CD4-positive, alpha-beta T cell treated with Interleukin-17A for 1 hour (primary cell): Measurements from ENCODE around the gene SMCO3.
"Not testable (repeated sequence)": the region's sequence is repeated elsewhere in the genome, so short reads cannot be mapped to it uniquely, and the experiment has no call there.

Experiments
- DNase-seq: peaks from one replicate; pipeline ENCODE4 v3.0.0-alpha.2; 2020

Gene SMCO3

DNA sequence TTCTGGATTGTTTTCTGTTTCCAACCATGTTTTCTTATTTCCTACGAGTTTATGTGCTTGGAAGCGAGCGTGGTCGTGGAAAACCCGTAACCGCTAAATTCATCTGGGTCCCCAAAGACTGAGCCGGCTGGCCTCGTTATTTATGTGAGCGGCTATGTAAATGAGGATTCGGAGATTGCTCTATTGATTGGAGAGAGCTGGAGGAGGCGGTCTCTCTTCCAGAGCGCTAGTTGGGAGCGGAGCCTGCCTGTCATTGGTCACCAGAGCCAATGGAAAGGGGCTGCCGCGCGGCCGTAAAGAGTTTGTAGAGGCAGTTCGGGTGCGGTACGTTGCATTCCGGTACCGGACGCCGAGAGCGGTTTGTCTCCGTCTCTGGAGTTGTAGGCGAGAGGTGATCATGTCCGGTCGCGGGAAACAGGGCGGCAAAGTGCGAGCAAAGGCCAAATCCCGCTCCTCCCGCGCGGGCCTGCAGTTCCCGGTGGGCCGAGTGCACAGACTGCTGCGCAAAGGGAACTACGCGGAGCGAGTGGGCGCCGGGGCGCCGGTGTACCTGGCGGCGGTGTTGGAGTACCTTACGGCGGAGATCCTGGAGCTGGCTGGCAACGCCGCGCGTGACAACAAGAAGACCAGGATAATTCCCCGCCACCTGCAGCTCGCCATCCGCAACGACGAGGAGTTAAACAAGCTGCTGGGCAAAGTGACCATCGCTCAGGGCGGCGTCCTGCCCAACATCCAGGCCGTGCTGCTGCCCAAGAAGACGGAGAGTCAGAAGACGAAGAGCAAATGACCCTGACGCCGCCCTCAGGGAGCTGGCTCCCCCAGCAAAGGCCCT, 39.7 kb downstream of the SMCO3 start:
- DNase-seq: peak; percentile 96

GRCh38 chr12:14773685-14774073, 40.3 kb downstream of the SMCO3 start:
- no peak for DNase-seq

GRCh38 chr12:14772946-14773345, 41.0 kb downstream of the SMCO3 start:
- DNase-seq: no peak

DNA sequence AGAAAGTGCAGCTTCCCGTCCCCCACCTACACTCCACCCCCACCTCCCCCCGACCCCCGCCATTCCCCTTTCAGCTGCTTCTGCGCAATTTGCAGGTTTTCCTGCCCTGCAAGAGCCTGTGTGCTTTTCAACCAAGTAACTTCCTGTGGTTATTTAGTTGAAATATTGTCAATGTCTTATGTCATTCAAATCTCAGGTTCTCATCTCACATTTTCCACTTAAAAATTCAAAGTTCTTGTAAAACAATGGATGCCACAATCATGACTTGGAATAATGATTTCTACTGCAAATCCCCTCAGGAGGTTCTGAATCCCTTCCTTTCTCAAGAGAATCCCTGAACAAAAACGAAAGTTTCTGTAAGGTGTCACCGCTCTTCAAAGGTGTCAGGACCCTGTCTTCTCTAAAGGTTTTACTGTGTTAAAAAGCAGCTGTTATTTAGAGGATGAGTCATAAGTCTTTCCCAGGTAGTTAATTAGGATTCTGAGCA, 42.3 kb downstream of the SMCO3 start:
- DNase-seq: peak; percentile 74

DNA sequence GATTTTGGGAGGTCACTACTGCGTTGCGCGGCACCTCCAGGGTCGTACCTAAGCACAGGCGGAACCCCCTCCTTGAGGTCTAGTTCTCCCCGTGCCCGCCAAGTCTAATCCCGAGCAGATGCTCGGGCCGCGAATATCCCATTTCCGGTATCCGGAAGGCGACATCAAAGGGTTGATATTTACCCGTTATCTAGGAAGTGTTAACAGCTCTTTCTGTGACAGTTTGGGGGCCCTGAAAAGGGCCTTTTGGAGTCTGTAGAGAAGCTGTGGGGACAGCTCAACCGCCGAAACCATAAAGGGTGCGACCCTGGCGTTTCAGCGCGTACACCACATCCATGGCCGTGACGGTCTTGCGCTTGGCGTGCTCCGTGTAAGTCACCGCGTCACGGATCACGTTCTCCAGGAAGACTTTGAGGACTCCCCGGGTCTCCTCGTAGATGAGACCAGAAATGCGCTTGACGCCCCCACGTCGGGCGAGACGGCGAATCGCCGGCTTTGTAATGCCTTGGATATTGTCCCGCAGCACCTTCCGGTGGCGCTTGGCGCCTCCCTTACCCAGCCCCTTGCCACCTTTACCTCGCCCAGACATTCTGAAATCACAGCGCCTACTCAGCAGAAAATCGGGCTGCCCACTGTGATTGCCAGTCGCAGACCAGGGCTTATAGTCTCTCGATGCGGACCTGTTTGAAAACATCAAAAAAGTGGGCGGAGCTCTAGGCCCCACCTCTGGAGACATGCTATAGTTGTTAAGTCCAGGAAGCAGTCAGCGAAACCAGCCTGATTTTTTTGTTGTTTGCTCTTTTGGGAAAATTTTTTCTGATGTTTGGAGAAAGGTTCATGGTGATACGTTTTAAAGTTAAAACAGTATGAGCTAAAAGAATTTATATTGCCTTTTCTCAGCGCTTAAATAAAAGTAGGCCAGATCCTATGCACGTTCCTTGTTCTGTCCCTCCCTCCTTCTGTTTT, 43.2 kb downstream of the SMCO3 start:
- DNase-seq: peak; percentile 98

GRCh38 chr12:14769969-14770495, 44.0 kb downstream of the SMCO3 start:
- peak; percentile 94 for DNase-seq

- DNase-seq: no peak
Observed at GRCh38 chr12:14769466-14769968, 44.5 kb downstream of the SMCO3 start.

DNA sequence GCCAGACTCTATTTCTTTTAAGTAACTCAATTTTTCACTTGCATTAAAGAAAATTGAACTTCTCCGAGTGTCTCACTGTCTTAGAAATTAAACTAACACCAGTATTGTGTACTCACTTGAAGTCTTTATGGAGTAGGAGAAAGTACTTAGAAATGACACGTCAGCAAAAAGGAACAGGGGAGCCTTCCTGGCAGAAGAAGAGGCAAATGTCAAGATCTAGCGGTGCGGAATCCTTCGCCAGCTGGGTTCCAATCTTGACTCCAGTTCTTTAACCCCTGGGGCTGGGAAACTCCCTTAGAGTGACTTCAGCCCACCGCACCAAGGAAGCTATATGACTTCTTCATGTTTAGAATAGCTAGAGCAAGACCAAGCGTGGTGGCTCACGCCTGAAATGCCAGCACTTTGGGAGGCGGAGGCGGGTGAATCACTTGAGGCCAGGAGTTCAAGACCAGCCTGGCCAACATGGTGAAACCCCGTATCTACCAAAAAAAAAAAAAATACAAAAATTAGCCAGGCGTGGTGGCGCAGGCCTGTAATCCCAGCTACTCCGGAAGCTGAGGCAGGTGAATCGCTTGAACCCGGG, 45.1 kb downstream of the SMCO3 start:
- DNase-seq: peak; percentile 63

- no peak for DNase-seq
Observed at GRCh38 chr12:14767617-14768016, 46.4 kb downstream of the SMCO3 start.

GRCh38 chr12:14766649-14767215, 47.2 kb downstream of the SMCO3 start:
- no peak for DNase-seq

DNA sequence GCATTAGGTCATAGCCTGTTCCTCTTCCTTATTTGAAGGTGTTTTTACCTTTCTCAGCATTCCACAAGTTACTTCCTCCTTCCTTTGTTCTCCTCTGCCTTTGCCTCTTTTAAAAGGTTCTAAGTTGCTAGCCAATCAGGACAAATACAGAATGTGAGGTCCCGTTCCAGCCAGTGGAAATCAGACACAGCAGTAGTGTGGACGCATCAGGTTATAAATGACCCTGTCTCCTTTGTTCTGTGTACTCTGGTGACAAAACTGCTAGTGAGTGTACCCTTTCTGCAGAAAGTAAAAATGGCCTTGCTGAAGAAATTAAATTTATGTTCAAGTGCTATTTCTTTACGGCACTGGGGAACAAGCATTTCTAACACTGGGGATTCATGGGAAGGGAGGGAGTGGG, 48.0 kb downstream of the SMCO3 start:
- not testable (repeated sequence) for DNase-seq

DNA sequence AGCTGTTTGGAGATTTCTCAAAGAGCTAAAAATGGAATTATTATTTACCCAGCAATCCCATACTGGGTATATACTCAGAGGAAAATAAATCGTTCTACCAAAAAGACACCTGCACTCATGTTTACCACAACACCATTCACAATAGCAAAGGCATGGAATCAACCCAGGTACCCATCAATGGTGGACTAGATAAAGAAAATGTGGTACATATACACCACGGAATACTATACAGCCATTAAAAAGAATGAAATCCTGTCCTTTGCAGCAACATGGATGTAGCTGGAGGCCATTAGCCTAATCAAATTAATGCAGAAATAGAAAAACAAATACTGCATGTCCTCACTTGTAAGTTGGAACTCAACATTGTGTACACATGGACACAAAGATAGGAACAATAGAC, 48.6 kb downstream of the SMCO3 start:
- DNase-seq: no peak

DNA sequence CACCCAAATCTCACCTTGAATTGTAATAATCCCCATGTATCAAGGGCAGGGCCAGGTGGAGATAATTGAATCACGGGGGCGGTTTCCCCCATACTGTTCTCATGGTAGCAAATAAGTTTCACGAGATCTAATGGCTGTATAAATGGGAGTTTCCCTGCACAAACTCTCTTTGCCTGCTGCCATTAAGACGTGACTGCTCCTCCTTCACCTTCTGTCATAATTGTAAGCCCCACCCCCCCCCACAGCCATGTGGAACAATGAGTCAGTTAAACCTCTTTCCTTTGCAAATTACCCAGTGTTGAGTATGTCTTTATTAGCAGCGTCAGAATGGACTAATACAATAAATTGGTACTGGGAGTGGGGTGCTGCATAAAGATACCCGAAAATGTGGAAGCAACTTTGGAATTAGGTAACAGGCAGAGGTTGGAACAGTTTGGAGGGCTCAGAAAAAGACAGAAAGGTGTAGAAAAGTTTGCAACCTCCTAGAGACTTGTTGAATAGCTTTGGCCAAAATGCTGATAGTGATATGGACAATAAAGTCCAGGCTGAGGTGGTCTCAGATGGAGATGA, 54.2 kb downstream of the SMCO3 start:
- DNase-seq: not testable (repeated sequence)

- DNase-seq: no peak
Observed at GRCh38 chr12:14756334-14757143, 57.4 kb downstream of the SMCO3 start.
